Right lobe of liver (tissue), 4 donors: ENCODE measurements around the gene SLC16A9.

Source experiments
- CTCF ChIP-seq, 4 donors: fragments of 200-600 bp in 3 of 4; fragments of 450-650 bp in 1 of 4; IDR thresholded peaks; one replicate each; pipeline versions ENCODE4 v1.5.1 to v1.8.0; 2016 to 2022; ENCODE audit warnings: antibody characterized with exemption in 4 of 4, mild to moderate bottlenecking in 2 of 4
- POLR2A ChIP-seq: fragments of 450-650 bp; IDR thresholded peaks from one replicate; pipeline ENCODE4 v1.6.1; 2017; ENCODE audit warnings: antibody characterized with exemption, mild to moderate bottlenecking
- donor health status: DM: no; HTN: no; CAD: no.
- donor health status: DM: no; HTN: no; CAD: no.
- donor health status: DM: no; HTN: yes; CAD: no.

GRCh38 chr10:59724098-59724938, 14.7 kb upstream of the SLC16A9 start:
- TF ChIP-seq CTCF (IDR thresholded peaks at IDR 0.05) (no peak), POLR2A (no peak)
